HepG2 (cell line): Measurements from ENCODE around the gene ACAP3. TPM values are rescaled to one million over a fixed set of nuclear protein-coding genes. Genes with fewer than 3 reads are reported as not detected.

Experiments used
- EHMT2 ChIP-seq: fragments of 200-600 bp; sonication (generic); IDR thresholded peaks from 2 replicates; pipeline ENCODE4 v1.7.0; 2017; ENCODE audit warnings: antibody characterized with exemption, low read depth, low read length, borderline replicate concordance
- GTF2F1 ChIP-seq: fragments of 150-350 bp; IDR thresholded peaks from 2 replicates; pipeline ENCODE4 v1.6.1; 2014; ENCODE audit warnings: low read length
- HCFC1 ChIP-seq: fragments of 150-350 bp; IDR thresholded peaks from 2 replicates; pipeline ENCODE4 v1.6.1; 2014; ENCODE audit warnings: low read depth, low read length
- MTA3 ChIP-seq: sonication (generic); formaldehyde crosslinking; IDR thresholded peaks from 2 replicates; pipeline ENCODE4 v1.4.0; 2020; ENCODE audit warnings: missing genetic modification reagents
- ZNF230 ChIP-seq: sonication (generic); formaldehyde crosslinking; IDR thresholded peaks from 2 replicates; pipeline ENCODE4 v1.4.0; 2020; ENCODE audit warnings: mild to moderate bottlenecking, missing genetic modification reagents
- ZNF598 ChIP-seq: sonication (generic); formaldehyde crosslinking; IDR thresholded peaks from 2 replicates; pipeline ENCODE4 v1.5.1; 2020; ENCODE audit warnings: mild to moderate bottlenecking, missing genetic modification reagents, borderline replicate concordance
- ZNF678 ChIP-seq: sonication (generic); formaldehyde crosslinking; IDR thresholded peaks from 2 replicates; pipeline ENCODE4 v1.4.0; 2020; ENCODE audit warnings: mild to moderate bottlenecking, missing genetic modification reagents
- ZSCAN31 ChIP-seq: sonication (generic); formaldehyde crosslinking; IDR thresholded peaks from 2 replicates; pipeline ENCODE4 v1.5.0; 2020; ENCODE audit warnings: low read depth, mild to moderate bottlenecking, missing genetic modification reagents
- polyA plus RNA-seq, 8 experiments: library from polyadenylated mRNA; depleted of rRNA in 3 of 8; stranded (reverse) in 7 of 8; unstranded in 1 of 8; fragments of >200 nt; fragmentation: Illumina TruSeq in 4 of 8; extraction: Trizol in 4 of 8; gene quantifications; 2 replicates each; pipeline versions ENCODE4 v1.2.1 to v1.2.3, GENCODE V29; 2011 to 2016; ENCODE audit warnings: low read depth in 4 of 8, missing spikeins in 1 of 8, mixed read lengths in 1 of 8; ENCODE audit not compliant: insufficient read depth in 1 of 8
- total RNA-seq, 5 experiments: library from RNA; depleted of rRNA; stranded (reverse); fragments of >200 nt; fragmentation: Illumina TruSeq; extraction: Trizol; gene quantifications; 2 replicates each; pipeline ENCODE4 v1.2.3, GENCODE V29; 2016; ENCODE audit warnings: low read depth in 1 of 5
- TF ChIP-seq, protein P1 (sequence below): sonication (generic); formaldehyde crosslinking; IDR thresholded peaks from 2 replicates; pipeline ENCODE4 v1.4.0; 2020; ENCODE audit warnings: missing genetic modification reagents
- TF ChIP-seq, protein P2 (sequence below): sonication (generic); formaldehyde crosslinking; IDR thresholded peaks from 2 replicates; pipeline ENCODE4 v1.8.1; 2023; ENCODE audit warnings: mild to moderate bottlenecking, moderate library complexity, missing genetic modification reagents
- TF ChIP-seq, protein P3 (sequence below): sonication (generic); formaldehyde crosslinking; IDR thresholded peaks from 2 replicates; pipeline ENCODE4 v1.4.0; 2020; ENCODE audit warnings: missing genetic modification reagents, borderline replicate concordance
- TF ChIP-seq, protein P4 (sequence below): sonication (generic); formaldehyde crosslinking; IDR thresholded peaks from 2 replicates; pipeline ENCODE4 v1.4.0; 2020; ENCODE audit warnings: missing genetic modification reagents
- TF ChIP-seq, protein P5 (sequence below): sonication (generic); formaldehyde crosslinking; IDR thresholded peaks from 2 replicates; pipeline ENCODE4 v1.4.0; 2020; ENCODE audit warnings: missing genetic modification reagents, borderline replicate concordance
- TF ChIP-seq, protein P6 (sequence below): IDR thresholded peaks from 2 replicates; pipeline ENCODE4 v1.6.1; 2016; ENCODE audit warnings: missing compliant biosample characterization, missing genetic modification reagents, borderline replicate concordance
- TF ChIP-seq, protein P7 (sequence below): sonication (generic); formaldehyde crosslinking; IDR thresholded peaks from 2 replicates; pipeline ENCODE4 v1.5.1; 2020; ENCODE audit warnings: mild to moderate bottlenecking, missing genetic modification reagents, moderate library complexity

ACAP3 gene
- total and polyA plus RNA-seq, 2 of the 13 experiments (the other 11 are each of a cell fraction or from before 2014, with no cell fraction given), result 29.4 to 50.8 TPM

DNA sequence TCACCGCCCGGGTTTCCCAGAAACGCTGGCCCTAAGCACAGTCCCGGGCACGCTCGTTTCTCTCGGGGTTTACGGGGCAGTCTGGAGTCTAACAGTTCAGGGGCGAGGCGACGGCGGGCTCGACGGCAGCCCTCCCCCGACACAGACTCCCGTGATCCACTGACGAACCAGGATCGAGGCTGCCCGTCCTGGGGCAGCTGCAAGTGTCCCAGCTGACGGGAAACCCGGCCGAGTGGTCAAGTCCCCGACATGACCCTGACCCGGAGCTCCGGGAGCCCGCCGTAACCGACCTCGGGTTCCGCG is 34.6 kb downstream of the ACAP3 start (continued):
- TF ChIP-seq, protein P1, sequence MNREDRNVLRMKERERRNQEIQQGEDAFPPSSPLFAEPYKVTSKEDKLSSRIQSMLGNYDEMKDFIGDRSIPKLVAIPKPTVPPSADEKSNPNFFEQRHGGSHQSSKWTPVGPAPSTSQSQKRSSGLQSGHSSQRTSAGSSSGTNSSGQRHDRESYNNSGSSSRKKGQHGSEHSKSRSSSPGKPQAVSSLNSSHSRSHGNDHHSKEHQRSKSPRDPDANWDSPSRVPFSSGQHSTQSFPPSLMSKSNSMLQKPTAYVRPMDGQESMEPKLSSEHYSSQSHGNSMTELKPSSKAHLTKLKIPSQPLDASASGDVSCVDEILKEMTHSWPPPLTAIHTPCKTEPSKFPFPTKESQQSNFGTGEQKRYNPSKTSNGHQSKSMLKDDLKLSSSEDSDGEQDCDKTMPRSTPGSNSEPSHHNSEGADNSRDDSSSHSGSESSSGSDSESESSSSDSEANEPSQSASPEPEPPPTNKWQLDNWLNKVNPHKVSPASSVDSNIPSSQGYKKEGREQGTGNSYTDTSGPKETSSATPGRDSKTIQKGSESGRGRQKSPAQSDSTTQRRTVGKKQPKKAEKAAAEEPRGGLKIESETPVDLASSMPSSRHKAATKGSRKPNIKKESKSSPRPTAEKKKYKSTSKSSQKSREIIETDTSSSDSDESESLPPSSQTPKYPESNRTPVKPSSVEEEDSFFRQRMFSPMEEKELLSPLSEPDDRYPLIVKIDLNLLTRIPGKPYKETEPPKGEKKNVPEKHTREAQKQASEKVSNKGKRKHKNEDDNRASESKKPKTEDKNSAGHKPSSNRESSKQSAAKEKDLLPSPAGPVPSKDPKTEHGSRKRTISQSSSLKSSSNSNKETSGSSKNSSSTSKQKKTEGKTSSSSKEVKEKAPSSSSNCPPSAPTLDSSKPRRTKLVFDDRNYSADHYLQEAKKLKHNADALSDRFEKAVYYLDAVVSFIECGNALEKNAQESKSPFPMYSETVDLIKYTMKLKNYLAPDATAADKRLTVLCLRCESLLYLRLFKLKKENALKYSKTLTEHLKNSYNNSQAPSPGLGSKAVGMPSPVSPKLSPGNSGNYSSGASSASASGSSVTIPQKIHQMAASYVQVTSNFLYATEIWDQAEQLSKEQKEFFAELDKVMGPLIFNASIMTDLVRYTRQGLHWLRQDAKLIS, result no peak
- TF ChIP-seq, protein P2, sequence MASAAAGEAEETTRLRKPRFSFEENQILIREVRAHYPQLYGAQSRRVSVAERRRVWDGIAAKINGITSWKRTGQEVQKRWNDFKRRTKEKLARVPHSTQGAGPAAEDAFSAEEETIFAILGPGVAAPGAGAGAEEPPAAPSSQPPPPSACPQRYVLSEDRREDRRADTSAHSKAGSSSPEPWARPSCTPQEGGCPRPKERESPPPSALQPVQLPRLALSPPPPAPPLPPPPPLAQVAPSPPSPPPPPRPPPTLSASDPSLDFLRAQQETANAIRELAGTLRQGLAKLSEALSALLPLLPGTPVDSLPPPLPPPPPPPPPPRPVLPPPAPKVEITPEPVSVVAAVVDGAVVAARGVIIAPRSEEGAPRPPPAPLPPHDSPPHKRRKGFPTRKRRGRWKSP (CRISPR knock-in tag), result no peak
- TF ChIP-seq MTA3 (CRISPR knock-in tag) (no peak), ZSCAN31 (CRISPR knock-in tag) (no peak), ZNF598 (CRISPR knock-in tag) (peak; percentile 79; the same call in 1 of the 2 replicates), HCFC1 (no peak), ZNF678 (CRISPR knock-in tag) (no peak), ZNF230 (no peak), EHMT2 (no peak), GTF2F1 (no peak)
- TF ChIP-seq, protein P3, sequence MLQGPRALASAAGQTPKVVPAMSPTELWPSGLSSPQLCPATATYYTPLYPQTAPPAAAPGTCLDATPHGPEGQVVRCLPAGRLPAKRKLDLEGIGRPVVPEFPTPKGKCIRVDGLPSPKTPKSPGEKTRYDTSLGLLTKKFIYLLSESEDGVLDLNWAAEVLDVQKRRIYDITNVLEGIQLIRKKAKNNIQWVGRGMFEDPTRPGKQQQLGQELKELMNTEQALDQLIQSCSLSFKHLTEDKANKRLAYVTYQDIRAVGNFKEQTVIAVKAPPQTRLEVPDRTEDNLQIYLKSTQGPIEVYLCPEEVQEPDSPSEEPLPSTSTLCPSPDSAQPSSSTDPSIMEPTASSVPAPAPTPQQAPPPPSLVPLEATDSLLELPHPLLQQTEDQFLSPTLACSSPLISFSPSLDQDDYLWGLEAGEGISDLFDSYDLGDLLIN (CRISPR knock-in tag), result no peak
- TF ChIP-seq, protein P4, sequence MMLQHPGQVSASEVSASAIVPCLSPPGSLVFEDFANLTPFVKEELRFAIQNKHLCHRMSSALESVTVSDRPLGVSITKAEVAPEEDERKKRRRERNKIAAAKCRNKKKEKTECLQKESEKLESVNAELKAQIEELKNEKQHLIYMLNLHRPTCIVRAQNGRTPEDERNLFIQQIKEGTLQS, result no peak
- TF ChIP-seq, protein P5, sequence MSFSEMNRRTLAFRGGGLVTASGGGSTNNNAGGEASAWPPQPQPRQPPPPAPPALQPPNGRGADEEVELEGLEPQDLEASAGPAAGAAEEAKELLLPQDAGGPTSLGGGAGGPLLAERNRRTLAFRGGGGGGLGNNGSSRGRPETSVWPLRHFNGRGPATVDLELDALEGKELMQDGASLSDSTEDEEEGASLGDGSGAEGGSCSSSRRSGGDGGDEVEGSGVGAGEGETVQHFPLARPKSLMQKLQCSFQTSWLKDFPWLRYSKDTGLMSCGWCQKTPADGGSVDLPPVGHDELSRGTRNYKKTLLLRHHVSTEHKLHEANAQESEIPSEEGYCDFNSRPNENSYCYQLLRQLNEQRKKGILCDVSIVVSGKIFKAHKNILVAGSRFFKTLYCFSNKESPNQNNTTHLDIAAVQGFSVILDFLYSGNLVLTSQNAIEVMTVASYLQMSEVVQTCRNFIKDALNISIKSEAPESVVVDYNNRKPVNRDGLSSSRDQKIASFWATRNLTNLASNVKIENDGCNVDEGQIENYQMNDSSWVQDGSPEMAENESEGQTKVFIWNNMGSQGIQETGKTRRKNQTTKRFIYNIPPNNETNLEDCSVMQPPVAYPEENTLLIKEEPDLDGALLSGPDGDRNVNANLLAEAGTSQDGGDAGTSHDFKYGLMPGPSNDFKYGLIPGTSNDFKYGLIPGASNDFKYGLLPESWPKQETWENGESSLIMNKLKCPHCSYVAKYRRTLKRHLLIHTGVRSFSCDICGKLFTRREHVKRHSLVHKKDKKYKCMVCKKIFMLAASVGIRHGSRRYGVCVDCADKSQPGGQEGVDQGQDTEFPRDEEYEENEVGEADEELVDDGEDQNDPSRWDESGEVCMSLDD, result no peak
- TF ChIP-seq, protein P6, sequence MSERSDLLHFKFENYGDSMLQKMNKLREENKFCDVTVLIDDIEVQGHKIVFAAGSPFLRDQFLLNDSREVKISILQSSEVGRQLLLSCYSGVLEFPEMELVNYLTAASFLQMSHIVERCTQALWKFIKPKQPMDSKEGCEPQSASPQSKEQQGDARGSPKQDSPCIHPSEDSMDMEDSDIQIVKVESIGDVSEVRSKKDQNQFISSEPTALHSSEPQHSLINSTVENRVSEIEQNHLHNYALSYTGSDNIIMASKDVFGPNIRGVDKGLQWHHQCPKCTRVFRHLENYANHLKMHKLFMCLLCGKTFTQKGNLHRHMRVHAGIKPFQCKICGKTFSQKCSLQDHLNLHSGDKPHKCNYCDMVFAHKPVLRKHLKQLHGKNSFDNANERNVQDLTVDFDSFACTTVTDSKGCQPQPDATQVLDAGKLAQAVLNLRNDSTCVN (CRISPR knock-in tag), result no peak
- TF ChIP-seq, protein P7, sequence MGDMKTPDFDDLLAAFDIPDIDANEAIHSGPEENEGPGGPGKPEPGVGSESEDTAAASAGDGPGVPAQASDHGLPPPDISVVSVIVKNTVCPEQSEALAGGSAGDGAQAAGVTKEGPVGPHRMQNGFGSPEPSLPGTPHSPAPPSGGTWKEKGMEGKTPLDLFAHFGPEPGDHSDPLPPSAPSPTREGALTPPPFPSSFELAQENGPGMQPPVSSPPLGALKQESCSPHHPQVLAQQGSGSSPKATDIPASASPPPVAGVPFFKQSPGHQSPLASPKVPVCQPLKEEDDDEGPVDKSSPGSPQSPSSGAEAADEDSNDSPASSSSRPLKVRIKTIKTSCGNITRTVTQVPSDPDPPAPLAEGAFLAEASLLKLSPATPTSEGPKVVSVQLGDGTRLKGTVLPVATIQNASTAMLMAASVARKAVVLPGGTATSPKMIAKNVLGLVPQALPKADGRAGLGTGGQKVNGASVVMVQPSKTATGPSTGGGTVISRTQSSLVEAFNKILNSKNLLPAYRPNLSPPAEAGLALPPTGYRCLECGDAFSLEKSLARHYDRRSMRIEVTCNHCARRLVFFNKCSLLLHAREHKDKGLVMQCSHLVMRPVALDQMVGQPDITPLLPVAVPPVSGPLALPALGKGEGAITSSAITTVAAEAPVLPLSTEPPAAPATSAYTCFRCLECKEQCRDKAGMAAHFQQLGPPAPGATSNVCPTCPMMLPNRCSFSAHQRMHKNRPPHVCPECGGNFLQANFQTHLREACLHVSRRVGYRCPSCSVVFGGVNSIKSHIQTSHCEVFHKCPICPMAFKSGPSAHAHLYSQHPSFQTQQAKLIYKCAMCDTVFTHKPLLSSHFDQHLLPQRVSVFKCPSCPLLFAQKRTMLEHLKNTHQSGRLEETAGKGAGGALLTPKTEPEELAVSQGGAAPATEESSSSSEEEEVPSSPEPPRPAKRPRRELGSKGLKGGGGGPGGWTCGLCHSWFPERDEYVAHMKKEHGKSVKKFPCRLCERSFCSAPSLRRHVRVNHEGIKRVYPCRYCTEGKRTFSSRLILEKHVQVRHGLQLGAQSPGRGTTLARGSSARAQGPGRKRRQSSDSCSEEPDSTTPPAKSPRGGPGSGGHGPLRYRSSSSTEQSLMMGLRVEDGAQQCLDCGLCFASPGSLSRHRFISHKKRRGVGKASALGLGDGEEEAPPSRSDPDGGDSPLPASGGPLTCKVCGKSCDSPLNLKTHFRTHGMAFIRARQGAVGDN (CRISPR knock-in tag), result no peak
